Measurements from ENCODE around the gene FAM151A.

FAM151A gene

DNA sequence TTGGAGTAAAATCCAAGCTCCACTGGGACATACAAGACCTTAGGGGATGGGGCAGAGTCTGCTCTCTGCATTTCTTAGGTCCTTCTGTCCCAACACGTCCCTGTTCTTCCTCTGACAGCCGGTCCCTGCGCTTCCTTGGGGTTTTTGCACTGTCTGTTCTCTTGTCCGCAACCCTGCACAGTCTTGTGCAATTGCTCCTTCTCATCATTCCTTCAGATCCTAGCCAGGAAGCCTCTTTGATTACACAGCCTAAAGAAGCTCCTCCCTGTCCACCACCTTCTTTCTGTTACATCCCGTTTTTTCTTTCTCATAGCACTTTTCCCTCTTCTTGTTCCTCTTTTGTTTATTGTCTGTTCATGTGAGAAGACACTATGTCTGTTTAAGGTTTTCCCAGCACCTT lies 55.4 kb downstream of the FAM151A start:
- Histone ChIP-seq H3K27me3 (no peaks in the 10 kb centered on the region), H3K4me1 (ENCODE audit: control insufficient read depth in 1 of 2, insufficient read depth in 1 of 2, low read depth in 1 of 2, low read length in 1 of 2) (peaks cover 33 to 36% of the 10 kb centered on the region in 2 experiments), H3K27ac (peak overlapping the region; percentile 43), H3K4me3 (ENCODE audit: low read depth in 1 of 2, low read length in 1 of 2) (no peak overlapping the region), H3K36me3 (no peaks in the 10 kb centered on the region), H3K9me3 (no peaks in the 10 kb centered on the region)
- TF ChIP-seq, protein P1, sequence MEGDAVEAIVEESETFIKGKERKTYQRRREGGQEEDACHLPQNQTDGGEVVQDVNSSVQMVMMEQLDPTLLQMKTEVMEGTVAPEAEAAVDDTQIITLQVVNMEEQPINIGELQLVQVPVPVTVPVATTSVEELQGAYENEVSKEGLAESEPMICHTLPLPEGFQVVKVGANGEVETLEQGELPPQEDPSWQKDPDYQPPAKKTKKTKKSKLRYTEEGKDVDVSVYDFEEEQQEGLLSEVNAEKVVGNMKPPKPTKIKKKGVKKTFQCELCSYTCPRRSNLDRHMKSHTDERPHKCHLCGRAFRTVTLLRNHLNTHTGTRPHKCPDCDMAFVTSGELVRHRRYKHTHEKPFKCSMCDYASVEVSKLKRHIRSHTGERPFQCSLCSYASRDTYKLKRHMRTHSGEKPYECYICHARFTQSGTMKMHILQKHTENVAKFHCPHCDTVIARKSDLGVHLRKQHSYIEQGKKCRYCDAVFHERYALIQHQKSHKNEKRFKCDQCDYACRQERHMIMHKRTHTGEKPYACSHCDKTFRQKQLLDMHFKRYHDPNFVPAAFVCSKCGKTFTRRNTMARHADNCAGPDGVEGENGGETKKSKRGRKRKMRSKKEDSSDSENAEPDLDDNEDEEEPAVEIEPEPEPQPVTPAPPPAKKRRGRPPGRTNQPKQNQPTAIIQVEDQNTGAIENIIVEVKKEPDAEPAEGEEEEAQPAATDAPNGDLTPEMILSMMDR (IDR thresholded peaks at IDR 0.05): no peak

DNA sequence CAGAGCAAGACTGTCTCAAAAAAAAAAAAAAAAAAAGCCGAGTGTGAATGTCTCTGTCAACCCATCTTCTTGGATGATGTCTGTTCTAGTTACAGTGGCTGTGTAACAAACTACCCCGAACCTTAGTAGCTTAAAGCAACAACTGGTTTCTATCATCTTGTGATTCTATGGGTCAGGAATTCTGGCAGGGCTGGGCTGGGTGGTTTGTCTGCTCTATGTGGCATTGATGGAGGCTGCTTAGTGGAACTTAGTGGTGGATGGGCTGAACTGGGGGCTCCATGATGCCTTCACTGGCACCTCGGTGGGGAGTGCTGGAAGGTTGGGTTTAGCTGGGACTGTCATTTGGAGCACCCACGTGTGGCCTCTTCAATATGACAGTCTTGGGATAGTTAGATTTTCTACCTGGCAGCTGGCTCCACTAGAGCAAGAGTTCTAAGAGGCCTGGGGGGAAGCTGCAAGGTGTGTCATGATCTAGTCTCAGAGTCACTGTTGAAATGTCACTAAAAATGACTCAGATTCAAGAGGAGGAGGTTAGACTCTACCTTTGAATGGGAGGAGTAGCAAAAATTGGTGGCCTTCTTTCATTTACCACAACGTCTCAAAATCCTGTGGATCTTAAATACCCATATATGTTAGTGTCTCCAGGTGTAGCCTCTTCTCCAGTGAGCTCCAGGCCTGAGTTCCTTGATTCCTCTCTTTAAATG lies 56.7 kb downstream of the FAM151A start:
- no peaks in the 10 kb centered on the region for H3K9me3 ChIP-seq
- H3K4me3 ChIP-seq (ENCODE audit: low read depth in 1 of 2, low read length in 1 of 2): no peak overlapping the region
- H3K36me3 ChIP-seq: no peaks in the 10 kb centered on the region
- H3K4me1 ChIP-seq (ENCODE audit: control insufficient read depth in 1 of 2, insufficient read depth in 1 of 2, low read depth in 1 of 2, low read length in 1 of 2): peaks cover 19 to 22% of the 10 kb centered on the region in 2 experiments
- TF ChIP-seq, protein P1 (IDR thresholded peaks at IDR 0.05): no peak
- H3K27me3 ChIP-seq: no peaks in the 10 kb centered on the region
- no peak overlapping the region for H3K27ac ChIP-seq

DNA sequence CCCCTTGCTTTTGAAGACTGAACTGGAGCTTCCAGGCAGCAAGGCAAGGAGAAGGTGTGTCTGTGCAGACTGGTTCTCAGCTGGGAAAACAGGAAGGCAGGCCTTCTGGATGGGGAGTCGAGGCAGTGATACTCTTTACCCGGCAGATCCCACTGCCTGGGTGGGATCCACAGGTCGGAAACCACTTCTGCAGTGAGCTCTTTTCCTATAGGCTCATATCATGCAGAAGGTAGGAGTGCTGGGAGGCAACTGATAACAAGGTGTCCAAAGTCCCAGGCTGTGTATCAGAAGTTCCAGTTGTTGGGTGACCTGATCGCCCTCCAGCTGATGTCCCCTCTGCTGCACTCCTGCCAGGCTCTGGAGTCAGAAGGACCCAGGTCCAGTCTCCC lies 58.2 kb downstream of the FAM151A start:
- Histone ChIP-seq H3K27me3 (no peaks in the 10 kb centered on the region), H3K9me3 (no peaks in the 10 kb centered on the region), H3K36me3 (no peaks in the 10 kb centered on the region), H3K27ac (no peak overlapping the region), H3K4me1 (ENCODE audit: control insufficient read depth in 1 of 2, insufficient read depth in 1 of 2, low read depth in 1 of 2, low read length in 1 of 2) (peaks cover 13 to 17% of the 10 kb centered on the region in 2 experiments), H3K4me3 (ENCODE audit: low read depth in 1 of 2, low read length in 1 of 2) (no peak overlapping the region)
- TF ChIP-seq, protein P1 (IDR thresholded peaks at IDR 0.05): no peak

- Histone ChIP-seq H3K27ac (no peak overlapping the region), H3K4me3 (ENCODE audit: low read depth in 1 of 2, low read length in 1 of 2) (peak overlapping the region in 1 of 2 experiments; percentile 41), H3K9me3 (no peaks in the 10 kb centered on the region), H3K4me1 (ENCODE audit: control insufficient read depth in 1 of 2, insufficient read depth in 1 of 2, low read depth in 1 of 2, low read length in 1 of 2) (peaks cover 13 to 17% of the 10 kb centered on the region in 2 experiments), H3K36me3 (no peaks in the 10 kb centered on the region), H3K27me3 (no peaks in the 10 kb centered on the region)
- TF ChIP-seq, protein P1 (IDR thresholded peaks at IDR 0.05): no peak
Measured at GRCh38 chr1:54564312-54565112, 58.8 kb downstream of the FAM151A start.

DNA sequence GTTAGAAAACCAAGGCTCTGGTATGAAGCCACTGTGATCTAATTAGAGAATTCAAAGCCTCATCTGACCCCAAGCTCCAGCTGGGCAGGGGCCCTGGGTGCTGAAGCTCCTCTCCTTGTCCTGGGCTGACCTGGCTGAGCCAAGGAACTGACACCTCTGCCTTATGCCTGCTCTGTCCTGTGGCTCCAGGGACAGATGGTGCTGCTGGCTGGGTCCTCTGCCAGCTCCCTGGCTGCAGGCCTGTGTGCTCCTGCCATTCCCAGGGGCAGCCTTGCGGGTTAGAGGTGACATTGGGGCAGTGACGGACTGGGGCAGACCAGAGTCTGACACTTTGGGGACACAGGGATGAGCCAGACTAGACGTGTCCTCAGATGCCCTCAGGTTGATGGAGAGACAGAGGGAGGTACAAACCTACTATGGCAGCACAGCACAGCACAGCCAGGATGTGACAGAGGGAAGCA lies 63.5 kb downstream of the FAM151A start:
- Histone ChIP-seq H3K36me3 (no peaks in the 10 kb centered on the region), H3K9me3 (no peaks in the 10 kb centered on the region), H3K27ac (no peak overlapping the region), H3K4me1 (ENCODE audit: control insufficient read depth in 1 of 2, insufficient read depth in 1 of 2, low read depth in 1 of 2, low read length in 1 of 2) (peaks cover 4 to 7% of the 10 kb centered on the region in 2 experiments), H3K27me3 (no peaks in the 10 kb centered on the region), H3K4me3 (ENCODE audit: low read depth in 1 of 2, low read length in 1 of 2) (no peak overlapping the region)
- TF ChIP-seq, protein P1 (IDR thresholded peaks at IDR 0.05): no peak
